ENCODE measurements around the gene MKNK2.
"Not testable (repeated sequence)": the region's sequence is repeated elsewhere in the genome, so short reads cannot be mapped to it uniquely, and the experiment has no call there.

The MKNK2 gene

GRCh38 chr19:1999856-2000515, 51.1 kb downstream of the MKNK2 start:
- no peaks in the 10 kb centered on the region for H3K36me3 ChIP-seq (ENCODE audit: control insufficient read depth, insufficient read depth, low read length)

GRCh38 chr19:1998712-1999708, 52.0 kb downstream of the MKNK2 start:
- no peaks in the 10 kb centered on the region for H3K4me1 ChIP-seq (ENCODE audit: control insufficient read depth, insufficient read depth, low read length)
- no peaks in the 10 kb centered on the region for H3K27me3 ChIP-seq (ENCODE audit: control insufficient read depth, insufficient read depth, low read length)
- H3K4me3 ChIP-seq (ENCODE audit: low read length), result no peak overlapping the region
- H3K36me3 ChIP-seq (ENCODE audit: control insufficient read depth, insufficient read depth, low read length), result no peaks in the 10 kb centered on the region
- H3K9ac ChIP-seq (ENCODE audit: low read length), result no peak overlapping the region
- H3K9me3 ChIP-seq (ENCODE audit: control insufficient read depth, low read length), result no peaks in the 10 kb centered on the region

More at GRCh38 chr19:1999856-2000515, 51.1 kb downstream of the MKNK2 start:
- Histone ChIP-seq H3K4me1 (ENCODE audit: control insufficient read depth, insufficient read depth, low read length) (no peaks in the 10 kb centered on the region), H3K27me3 (ENCODE audit: control insufficient read depth, insufficient read depth, low read length) (no peaks in the 10 kb centered on the region), H3K9me3 (ENCODE audit: control insufficient read depth, low read length) (no peaks in the 10 kb centered on the region), H3K9ac (ENCODE audit: low read length) (no peak overlapping the region), H3K4me3 (ENCODE audit: low read length) (no peak overlapping the region)

GRCh38 chr19:1997353-1998233, 53.5 kb downstream of the MKNK2 start:
- Histone ChIP-seq H3K4me3 (ENCODE audit: low read length) (no peak overlapping the region), H3K9ac (ENCODE audit: low read length) (no peak overlapping the region), H3K4me1 (ENCODE audit: control insufficient read depth, insufficient read depth, low read length) (no peaks in the 10 kb centered on the region), H3K9me3 (ENCODE audit: control insufficient read depth, low read length) (no peaks in the 10 kb centered on the region), H3K27me3 (ENCODE audit: control insufficient read depth, insufficient read depth, low read length) (no peaks in the 10 kb centered on the region), H3K36me3 (ENCODE audit: control insufficient read depth, insufficient read depth, low read length) (no peaks in the 10 kb centered on the region)

- H3K9me3 ChIP-seq (ENCODE audit: control insufficient read depth, low read length), result no peaks in the 10 kb centered on the region
- H3K9ac ChIP-seq (ENCODE audit: low read length), result no peak overlapping the region
- peaks cover 17% of the 10 kb centered on the region for H3K36me3 ChIP-seq (ENCODE audit: control insufficient read depth, insufficient read depth, low read length)
- H3K4me3 ChIP-seq (ENCODE audit: low read length), result no peak overlapping the region
- H3K27me3 ChIP-seq (ENCODE audit: control insufficient read depth, insufficient read depth, low read length), result no peaks in the 10 kb centered on the region
- no peaks in the 10 kb centered on the region for H3K4me1 ChIP-seq (ENCODE audit: control insufficient read depth, insufficient read depth, low read length)
Measured at GRCh38 chr19:1992759-1993260, 58.2 kb downstream of the MKNK2 start.

- Histone ChIP-seq H3K9ac (ENCODE audit: low read length) (no peak overlapping the region), H3K4me1 (ENCODE audit: control insufficient read depth, insufficient read depth, low read length) (no peaks in the 10 kb centered on the region), H3K36me3 (ENCODE audit: control insufficient read depth, insufficient read depth, low read length) (peaks cover 17% of the 10 kb centered on the region), H3K9me3 (ENCODE audit: control insufficient read depth, low read length) (no peaks in the 10 kb centered on the region), H3K27me3 (ENCODE audit: control insufficient read depth, insufficient read depth, low read length) (no peaks in the 10 kb centered on the region), H3K4me3 (ENCODE audit: low read length) (no peak overlapping the region)
Measured at GRCh38 chr19:1991018-1991913, 59.8 kb downstream of the MKNK2 start.

GRCh38 chr19:1990230-1991017, 60.6 kb downstream of the MKNK2 start:
- Histone ChIP-seq H3K4me1 (ENCODE audit: control insufficient read depth, insufficient read depth, low read length) (no peaks in the 10 kb centered on the region), H3K9ac (ENCODE audit: low read length) (no peak overlapping the region), H3K9me3 (ENCODE audit: control insufficient read depth, low read length) (no peaks in the 10 kb centered on the region), H3K36me3 (ENCODE audit: control insufficient read depth, insufficient read depth, low read length) (peaks cover 17% of the 10 kb centered on the region), H3K4me3 (ENCODE audit: low read length) (no peak overlapping the region), H3K27me3 (ENCODE audit: control insufficient read depth, insufficient read depth, low read length) (no peaks in the 10 kb centered on the region)

- Histone ChIP-seq H3K9me3 (ENCODE audit: control insufficient read depth, low read length) (no peaks in the 10 kb centered on the region), H3K9ac (ENCODE audit: low read length) (no peak overlapping the region), H3K27me3 (ENCODE audit: control insufficient read depth, insufficient read depth, low read length) (no peaks in the 10 kb centered on the region), H3K36me3 (ENCODE audit: control insufficient read depth, insufficient read depth, low read length) (peaks cover 22% of the 10 kb centered on the region), H3K4me3 (ENCODE audit: low read length) (no peak overlapping the region), H3K4me1 (ENCODE audit: control insufficient read depth, insufficient read depth, low read length) (no peaks in the 10 kb centered on the region)
Measured at GRCh38 chr19:1989513-1990229, 61.4 kb downstream of the MKNK2 start.

GRCh38 chr19:1988464-1988863, 62.6 kb downstream of the MKNK2 start:
- not testable (repeated sequence) for H3K9me3 ChIP-seq (ENCODE audit: control insufficient read depth, low read length); H3K4me1 ChIP-seq (ENCODE audit: control insufficient read depth, insufficient read depth, low read length); H3K27me3 ChIP-seq (ENCODE audit: control insufficient read depth, insufficient read depth, low read length); H3K4me3 ChIP-seq (ENCODE audit: low read length); H3K9ac ChIP-seq (ENCODE audit: low read length)
- H3K36me3 ChIP-seq (ENCODE audit: control insufficient read depth, insufficient read depth, low read length), result peaks cover 23% of the 10 kb centered on the region
